GM19043 (cell line): ENCODE measurements around the gene RAD51B.

Source experiments
- ATAC-seq: cut with Tn5 transposase; IDR thresholded peaks from one replicate; pipeline ENCODE4 v1.9.1; 2021; ENCODE audit warnings: low read depth; ENCODE audit not compliant: unreplicated experiment

The RAD51B gene

DNA sequence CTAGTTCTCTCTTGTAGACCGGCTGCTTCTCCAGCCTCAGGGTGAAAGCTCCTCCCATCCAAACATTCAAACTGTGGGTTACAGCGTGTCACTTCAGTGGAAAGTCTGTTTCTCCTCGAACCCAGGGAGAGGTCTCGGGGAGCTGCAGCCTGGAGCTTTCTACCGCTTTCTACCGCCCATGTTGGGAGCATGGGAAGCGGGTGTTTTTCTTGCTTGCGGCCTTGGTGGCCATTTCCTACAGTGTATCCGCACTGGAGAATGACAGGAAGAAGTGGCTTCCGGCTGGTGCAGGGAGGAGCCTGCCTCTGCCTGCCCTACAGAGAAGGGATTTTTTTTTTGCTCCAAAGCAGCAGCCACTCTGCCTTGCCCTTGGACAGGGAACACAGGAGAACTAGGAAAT lies 952.1 kb downstream of the RAD51B start:
- no peak for ATAC-seq

GRCh38 chr14:68772761-68773381 lies 953.3 kb downstream of the RAD51B start:
- no peak for ATAC-seq

- ATAC-seq: no peak
These were observed 955.4 kb downstream of the RAD51B start for GRCh38 chr14:68774771-68775613.

- ATAC-seq: no peak
These were observed 956.1 kb downstream of the RAD51B start for GRCh38 chr14:68775614-68776126.

DNA sequence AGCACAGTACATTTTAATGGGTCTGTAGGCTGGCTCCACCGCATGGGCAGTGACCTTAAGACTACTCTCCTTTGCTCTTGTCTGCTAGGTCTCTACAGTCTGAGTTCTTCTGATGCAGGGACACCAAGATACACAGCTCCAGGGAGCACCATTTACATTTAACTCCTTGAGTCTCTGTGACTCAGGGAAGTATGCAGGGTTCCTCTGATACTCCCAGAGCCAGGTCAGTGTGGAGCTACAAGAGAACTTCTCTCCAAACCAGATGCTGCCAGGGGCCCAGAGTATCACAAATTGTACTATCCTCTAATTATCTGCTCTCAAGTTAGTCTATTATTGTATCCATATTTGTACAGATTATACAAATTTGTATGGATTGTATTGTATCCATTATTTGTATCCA lies 958.1 kb downstream of the RAD51B start:
- no peak for ATAC-seq
